Measurements from ENCODE around the gene ATP5ME.

Gene ATP5ME

DNA sequence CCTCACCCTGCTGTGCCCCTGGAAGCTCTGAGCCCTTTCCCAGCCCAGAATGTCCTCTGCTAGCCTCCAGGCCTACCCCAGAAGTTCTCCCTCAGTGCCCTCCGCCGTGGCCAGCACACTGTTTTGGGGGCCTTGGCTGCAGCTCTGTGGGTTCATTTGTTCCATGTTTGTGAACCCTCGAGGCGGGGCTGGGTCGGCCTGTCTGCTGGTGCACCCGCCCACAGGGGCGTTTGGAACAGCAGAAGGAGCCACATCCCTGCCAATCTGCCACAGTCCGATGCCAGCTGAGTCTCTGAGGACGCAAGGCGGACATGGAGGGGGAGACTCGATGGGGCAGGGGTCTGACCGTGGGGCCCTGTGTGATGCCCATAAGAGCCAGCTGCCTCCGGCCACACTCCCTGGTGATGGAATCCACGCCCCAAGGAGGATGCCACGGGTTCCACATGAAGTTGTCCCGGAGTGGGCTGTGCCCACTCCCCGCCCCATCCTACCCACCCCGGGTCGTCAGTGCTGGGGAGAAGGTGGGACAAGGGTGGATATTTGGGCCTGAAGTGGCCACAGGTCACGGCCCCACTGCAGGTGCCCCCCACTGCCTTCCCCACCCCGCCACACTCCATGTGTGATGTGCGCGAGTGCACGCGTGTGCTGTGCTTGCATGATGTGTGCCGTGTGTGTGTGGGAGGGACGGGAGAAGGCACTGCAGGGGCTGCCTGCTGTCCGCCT is 7.1 kb downstream of the ATP5ME start:
- DNase-seq, result no peak

DNA sequence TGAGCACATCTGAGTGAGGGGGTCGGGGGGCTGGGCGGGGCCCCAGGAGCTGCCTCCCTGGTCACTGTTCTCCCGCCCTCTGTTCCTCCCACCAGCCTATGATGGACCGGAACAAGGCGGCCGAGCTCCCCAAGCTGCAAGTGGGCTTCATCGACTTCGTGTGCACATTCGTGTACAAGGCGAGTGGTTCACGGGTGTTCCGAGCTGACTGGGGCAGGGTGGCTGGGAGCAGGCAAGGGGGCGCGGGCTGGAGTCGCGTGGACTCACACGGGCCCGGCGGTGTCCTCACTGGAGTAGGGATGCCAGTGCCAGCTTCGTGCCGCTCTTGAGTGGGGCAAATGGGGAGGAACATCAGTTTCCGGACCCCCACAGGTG is 7.7 kb downstream of the ATP5ME start:
- no peak for DNase-seq

DNA sequence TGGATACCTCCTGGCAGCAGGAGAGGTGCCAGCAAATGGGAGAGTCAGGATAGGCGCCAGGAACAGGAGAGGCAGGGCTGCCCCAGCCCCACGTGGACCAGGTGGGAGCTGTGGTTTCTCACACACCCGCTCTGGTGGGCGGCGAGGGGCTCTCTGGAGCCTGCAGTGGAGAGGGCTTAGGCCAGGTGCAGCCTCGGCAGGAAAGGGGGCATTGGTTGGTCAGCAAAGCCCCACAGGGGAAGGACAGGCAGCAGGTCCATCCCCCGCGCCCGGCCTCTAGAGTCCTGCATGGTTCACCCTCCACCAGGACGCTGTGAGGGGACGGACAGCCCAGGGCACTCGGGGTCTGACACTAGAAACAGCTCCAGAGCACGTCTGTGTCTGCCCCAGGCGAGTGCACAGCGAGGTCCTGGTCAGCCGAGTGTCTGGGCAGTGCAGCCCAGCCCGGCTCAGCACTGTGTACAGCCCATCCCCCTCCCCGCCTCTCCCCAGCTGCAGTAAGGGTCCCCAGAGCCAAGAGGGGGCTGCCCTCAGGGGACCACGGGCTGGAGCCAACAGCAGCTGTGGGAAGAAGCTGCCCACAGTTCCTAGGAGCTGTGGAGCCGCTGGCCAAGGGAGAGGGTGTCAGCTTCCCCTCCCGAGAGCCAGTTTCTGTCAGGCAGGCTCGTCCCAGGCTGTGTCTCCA is 8.2 kb downstream of the ATP5ME start:
- no peak for DNase-seq

DNA sequence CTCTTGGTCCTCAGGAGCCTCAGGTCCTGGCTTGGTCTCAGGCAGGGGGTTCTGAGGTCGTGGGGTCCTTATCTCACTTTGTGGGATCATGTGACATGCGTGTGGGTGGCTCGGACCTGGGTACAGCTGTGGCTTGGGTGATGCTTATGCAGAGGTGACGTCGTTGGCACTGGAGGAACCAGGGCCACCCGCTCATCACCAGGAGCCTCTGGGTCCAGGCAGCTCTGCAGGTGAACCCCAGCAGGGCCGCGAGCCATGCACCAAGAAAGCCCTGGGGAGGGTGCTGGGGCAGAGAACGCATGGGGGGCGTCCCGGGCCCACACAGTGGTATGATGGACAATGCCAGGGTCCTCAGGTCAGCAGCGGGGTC is 8.7 kb downstream of the ATP5ME start:
- no peak for DNase-seq

DNA sequence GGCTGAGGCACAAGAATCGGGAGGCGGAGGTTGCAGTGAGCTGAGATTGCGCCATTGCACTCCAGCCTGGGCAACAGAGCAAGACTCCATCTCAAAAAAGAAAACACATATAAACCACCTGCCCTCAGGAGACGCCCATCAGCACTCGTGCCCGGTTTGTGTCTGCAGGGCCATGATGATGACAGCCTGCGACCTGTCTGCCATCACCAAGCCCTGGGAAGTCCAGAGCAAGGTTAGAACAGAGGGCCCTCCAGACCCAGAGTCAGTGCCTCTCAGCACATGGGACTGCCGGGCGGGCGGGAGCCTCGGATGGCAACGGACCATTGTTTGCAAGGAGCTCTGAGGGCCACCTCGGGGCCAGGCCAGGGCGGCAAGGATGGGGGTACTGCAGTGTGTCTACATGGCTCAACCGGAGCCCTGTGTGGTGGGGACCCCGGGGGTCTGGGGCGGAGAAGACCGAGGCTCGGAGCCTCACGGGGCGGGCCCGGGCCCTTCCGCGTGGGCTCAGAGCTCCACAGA is 9.3 kb downstream of the ATP5ME start:
- no peak for DNase-seq

DNA sequence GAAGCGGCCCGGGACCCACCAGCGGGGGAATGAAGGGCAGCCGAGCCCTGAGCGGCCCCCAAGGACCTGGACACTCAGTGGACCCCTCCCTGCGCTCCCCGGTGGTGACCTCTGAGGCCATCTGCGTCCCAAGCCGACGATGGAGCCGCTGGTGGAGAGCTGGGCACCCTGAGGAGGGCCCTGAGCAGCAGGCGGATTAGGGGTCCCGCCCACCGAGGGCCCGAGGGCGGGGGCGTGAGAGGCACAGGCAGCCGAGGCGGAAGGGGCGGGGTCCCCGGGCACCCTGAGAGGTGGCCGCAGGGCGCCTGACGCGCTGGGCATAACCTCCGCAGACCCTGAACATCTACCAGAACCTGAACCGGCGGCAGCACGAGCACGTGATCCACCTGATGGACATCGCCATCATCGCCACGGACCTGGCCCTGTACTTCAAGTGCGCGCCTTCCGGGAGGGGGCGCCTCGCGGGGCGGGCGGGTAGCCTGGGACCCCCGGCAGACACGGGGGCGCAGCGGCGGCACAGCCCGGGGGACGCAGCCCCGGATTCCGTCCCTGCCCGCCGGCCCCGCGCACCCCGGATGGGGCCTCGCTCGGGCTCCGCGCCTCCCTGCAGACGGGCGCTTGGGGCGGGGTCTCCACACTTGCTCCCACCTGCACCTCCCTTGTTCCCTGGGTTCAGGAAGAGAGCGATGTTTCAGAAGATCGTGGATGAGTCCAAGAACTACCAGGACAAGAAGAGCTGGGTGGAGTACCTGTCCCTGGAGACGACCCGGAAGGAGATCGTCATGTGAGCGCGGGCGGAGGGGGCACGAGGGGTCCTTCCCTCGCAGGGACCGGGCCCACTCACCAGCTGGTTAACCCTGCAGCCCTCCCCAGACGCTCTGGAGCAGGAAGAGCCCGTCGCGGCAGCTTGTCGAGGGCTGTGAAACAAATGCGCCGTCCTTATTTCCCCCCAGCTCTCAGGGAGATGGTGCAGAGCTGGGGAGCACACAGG is 10.3 kb downstream of the ATP5ME start:
- DNase-seq, result peak; percentile 89

DNA sequence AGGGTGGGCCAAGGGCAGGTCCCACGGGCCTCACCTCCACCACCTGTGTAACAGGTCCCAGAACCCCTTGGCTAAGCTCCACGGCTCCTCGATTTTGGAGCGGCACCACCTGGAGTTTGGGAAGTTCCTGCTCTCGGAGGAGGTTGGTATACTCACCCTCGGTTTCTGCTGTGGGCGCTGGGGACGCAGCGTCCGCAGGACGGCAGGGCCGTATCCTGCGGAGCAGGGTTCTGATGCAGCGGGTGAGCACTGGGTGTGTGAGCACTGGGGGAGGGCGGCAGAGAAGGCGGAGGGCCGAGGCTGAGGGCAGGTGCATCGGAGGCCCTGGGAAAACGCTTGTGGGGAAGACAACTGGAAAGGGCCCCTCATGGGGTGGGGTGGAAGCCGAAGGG is 11.0 kb downstream of the ATP5ME start:
- DNase-seq, result no peak

DNA sequence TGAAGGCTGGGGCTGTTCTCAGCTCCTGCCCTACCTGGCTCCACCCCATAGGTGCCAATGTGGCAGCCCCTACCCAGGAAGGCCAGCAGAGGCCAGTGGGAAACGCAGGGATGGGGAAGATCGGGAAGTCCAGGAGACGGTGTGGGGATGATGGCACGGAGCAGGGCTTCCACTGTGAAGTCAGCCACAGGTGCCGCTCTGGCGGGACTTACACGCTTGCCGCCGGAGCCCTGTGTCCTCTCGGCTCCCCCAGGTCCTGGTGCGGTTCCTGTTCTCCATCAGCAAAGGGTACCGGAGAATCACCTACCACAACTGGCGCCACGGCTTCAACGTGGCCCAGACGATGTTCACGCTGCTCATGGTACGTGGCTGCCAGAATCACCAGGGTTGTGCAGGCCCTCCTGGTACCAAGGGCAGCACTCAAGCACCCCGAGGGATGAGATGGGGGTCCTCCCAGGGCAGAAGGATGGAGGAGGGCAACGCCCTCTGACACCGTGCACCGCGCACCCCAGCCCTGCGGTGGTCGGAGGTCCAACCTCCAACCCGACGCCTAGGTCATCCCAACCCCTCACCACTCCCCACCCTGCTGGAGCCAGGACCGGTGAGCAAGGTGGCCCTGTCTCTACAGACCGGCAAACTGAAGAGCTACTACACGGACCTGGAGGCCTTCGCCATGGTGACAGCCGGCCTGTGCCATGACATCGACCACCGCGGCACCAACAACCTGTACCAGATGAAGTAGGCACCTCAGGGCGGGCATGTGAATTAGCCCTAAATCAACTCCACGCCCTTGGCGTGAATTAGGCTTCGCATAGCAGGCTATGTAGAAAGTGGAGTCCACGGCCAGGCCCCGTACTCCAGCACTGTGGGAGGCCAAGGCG is 12.0 kb downstream of the ATP5ME start:
- no peak for DNase-seq

DNA sequence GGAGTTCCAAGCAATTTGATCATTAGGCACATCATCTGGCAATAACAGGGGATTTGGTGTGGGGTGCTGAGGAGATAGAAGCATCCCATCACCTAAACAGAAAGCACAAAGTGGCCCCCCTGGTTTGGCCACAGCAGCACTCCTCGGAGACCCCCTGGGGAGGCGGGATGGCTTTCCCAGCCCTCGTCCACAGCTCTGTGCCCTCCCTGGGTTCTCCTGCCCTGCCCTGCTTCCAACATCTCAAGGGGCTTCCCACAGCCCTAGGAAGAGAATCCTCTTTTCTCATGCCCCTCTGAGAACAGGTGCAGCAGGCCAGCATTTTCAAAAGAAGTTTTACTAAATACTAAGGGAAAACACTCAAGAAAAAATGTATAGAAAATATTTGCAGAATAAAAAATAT is 12.8 kb downstream of the ATP5ME start:
- DNase-seq, result no peak

DNA sequence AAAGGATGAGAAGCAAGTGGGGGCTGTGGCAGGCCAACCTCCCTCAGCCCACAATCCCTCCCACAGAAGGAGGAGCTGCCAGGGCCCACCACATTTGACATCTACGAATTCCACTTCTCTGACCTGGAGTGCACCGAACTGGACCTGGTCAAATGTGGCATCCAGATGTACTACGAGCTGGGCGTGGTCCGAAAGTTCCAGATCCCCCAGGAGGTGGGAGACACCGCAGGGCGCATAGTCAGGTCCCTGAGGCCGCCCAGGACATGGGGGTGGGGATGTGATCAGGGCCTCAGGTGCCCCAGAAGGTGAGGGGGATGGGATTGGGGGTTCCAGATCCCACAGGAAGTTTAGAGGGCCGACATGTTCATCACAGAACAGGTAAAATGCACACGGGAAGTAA is 13.7 kb downstream of the ATP5ME start:
- no peak for DNase-seq

DNA sequence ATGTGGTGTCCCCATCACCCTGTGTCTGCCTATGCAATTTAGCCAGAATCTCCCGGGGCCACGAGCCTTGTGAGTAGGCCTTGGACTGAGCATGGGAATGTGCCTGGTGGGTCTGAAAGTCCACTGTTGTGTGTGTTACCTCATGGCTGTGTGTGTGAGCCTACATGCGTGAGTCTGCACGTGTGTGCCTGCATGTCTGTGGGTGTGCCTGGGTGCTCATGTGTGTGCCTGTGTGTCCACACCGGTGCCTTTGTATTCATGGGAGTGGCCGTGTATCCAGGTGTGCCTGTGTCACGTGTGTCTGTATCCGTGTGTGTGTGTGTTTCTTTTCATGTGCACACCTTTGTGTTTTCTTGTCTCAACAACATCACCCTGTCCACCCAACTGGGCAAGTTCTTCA is 14.2 kb downstream of the ATP5ME start:
- DNase-seq, result no peak

DNA sequence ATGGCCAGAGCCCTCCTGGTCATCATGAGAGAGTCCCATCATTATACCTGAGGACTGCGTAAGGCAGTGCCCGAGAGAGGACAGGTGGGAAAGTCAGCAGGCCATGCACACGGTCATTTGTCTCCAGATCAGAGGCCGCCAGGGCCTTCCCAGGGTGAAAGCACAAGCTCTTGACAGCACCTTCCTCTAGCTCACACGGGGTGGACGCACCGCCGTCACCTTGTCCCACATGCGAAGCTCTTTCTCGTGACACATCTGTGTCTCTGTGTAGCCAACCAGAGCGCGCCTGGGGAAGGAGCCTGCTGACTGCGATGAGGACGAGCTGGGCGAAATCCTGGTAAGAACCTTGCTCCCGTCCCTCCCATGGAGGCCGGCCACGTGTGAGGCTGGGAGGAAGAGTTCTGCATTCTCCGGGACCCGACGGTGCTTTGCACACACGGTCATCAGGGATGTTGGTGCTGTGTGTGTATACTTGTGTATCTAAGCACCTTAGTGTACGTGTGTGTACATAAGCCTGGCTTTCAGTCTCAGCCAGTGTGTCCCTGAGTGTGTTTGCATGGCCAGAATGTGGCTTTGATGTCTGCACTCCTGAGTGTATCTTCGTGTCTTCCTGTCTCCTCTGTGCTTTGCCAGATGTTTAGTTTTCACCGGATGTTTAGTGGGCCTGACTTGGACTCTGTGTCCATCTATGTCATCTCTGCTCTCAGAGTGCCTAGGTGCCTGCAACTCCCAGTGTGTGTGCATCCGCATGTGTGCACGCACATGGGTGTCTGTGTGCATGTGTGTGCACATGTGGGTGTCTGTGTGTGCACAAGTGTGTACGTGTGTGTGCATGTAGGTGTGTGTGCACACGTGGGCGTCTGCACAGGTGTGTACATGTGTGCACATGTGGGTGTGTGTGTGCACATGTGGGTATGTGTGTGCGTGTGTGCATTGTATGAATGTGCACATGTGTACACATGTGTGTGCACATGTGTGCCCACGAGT is 15.1 kb downstream of the ATP5ME start:
- no peak for DNase-seq

DNA sequence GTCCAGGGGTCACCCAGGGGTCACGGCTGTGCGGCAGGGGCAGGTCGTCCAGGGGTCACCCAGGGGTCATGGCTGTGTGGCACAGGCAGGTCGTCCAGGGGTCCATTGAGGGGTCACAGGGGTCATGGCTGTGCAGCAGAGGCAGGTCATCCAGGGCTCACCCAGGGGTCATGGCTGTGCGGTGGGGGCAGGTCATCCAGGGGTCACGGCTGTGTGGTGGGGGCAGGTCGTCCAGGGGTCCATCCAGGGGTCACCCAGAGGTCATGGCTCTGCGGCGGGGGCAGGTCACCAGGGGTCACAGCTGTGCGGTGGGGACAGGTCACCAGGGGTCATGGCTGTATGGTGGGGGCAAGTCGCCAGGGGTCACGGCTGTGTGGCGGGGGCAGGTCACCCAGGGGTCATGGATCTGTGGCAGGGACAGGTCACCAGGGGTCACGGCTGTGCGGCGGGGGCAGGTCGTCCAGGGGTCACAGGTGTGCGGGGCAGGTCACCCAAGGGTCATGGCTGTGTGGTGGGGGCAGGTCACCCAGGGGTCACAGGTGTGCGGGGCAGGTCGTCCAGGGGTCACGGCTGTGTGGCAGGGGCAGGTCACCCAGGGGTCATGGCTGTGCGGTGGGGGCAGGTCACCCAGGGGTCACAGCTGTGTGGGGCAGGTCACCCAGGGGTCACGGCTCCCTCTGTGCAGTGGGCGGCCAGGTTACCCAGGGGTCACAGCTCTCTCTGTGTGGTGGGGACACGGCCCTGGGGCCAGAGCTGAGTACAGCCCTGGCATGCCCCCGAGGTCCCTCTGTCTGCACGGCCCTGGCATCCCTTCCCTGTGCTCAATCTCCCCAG is 16.0 kb downstream of the ATP5ME start:
- DNase-seq, result no peak

DNA sequence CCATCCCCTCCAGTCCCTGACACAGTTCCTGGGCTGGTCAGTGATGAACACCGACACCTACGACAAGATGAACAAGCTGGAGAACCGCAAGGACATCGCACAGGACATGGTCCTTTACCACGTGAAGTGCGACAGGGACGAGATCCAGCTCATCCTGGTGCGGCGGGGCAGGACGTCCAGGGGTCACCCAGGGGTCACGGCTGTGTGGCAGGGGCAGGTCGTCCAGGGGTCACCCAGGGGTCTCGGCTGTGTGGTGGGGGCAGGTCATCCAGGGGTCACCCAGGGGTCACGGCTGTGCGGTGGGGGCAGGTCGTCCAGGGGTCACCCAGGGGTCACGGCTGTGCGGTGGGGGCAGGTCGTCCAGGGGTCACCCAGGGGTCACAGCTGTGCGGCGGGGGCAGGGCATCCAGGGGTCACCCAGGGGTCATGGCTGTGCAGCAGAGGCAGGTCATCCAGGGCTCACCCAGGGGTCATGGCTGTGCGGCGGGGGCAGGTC is 16.7 kb downstream of the ATP5ME start:
- no peak for DNase-seq

DNA sequence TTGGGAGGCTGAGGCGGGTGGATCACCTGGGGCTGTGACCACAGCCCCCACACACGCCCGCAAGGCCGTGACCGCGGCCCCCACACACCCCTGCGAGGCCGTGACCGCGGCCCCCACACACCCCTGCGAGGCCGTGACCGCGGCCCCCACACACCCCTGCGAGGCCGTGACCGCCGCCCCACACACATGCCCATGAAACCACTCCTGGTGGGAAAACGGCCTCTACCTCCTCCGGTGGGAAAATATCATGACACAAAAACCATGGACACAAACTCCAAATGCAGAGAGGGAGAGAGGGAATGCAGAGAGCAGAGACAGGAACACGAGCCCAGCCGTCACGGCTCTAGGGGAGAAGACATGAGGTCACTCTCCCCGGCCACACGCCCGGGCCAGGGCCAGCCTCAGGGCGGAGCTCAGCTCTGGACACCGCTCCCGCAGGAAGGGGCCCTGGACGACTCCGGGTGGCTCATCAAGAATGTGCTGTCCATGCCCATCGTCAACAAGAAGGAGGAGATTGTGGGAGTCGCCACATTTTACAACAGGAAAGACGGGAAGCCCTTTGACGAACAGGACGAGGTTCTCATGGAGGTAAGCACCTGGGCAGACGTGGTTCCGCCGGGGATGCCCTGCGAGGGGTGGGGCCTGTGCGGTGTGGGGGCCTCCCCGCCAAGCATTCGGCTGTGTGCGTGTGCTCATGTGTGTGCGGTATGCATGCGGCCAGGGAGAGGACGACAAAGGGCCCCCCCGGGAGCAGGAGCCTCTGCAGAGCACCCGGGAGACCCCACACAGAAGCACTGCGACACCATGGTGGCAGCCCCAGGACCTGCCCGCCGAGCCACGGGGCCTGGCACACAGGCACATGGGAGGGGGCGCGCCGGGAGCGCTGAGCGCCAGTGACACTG is 17.4 kb downstream of the ATP5ME start:
- DNase-seq, result no peak

DNA sequence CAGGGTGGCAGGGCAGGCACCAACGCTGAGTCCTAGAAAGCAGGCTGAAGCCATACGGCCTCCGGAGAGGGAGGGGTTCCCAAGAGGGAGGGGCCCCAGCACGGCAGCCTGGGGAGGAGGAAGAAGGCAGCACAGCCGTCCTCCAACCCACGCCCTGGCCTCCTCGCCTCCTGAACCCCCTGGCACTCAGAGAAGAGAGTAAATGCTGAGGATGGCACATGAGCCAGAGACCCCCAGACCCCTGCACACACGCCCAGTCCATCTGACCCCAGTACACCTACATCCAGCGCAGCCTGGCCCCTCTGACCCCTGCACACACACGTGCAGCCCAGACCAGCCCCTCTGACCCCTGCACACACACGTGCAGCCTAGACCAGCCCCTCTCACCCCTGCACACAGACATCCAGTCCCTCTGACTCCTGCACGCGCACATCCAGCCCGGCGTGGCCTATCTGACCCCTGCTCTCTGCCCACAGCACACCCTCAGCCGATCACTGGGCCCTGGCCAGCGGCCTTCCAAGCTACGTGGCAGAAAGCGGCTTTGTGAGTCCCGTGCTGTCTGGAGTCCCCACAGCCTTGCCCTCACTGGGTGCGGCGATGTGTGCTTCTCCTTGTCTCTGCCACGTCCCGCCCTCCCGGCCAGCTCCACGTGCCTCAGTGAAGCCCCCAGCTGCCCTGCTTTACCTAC is 18.5 kb downstream of the ATP5ME start:
- DNase-seq, result no peak

DNA sequence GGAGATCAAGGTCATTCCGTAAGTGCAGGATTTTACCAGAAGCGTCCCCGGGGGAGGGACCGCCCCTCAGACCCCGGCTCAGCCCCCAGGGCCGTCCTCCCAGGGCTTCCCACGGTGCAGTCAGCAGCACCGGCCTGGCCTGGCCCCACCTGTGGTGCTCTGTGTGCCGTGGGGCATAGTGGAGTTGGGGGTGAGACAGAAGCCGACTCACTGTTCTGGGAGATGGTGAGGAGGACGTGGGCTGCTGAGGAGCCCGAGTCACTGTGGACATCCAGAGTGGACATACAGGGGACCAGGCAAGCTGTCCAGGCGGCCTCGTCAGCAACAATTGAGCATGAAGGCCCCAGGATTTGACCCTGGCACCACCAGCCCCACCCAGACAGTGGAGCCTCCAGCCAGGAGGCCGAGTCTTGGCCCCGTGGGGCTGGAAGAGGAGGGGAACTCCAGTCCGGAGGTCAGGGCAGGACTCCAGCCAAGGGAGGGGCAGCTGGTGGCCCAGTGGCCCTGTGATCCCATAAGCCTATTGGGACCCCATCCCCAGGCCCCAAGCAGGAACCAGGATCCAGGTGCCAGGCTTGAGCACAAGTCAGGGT is 19.1 kb downstream of the ATP5ME start:
- DNase-seq, result no peak

DNA sequence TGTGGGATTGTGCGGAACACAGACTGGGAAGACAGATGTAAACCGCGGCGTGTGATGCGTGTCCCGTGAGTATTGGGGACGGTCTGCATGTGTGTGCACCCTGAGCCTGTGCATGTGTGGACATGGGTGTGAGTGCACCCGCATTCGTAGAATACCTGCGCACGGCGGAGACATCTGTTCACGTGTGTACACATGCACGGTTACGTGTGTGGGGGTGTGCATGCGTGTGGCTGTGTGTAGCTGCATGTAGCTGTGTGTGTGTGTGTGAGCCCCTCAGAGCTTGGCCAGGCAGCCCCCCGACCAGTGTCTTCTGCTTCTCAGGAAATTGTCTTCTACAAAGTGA is 19.6 kb downstream of the ATP5ME start:
- no peak for DNase-seq
